Stimulated activated naive CD8-positive, alpha-beta T cell treated with anti-CD3 and anti-CD28 coated beads, Interleukin-15, amount 100 ng/mL, for 72 hours (primary cell): ENCODE results near the gene PDE9A.
"Not testable (repeated sequence)": the region's sequence is repeated elsewhere in the genome, so short reads cannot be mapped to it uniquely, and the experiment has no call there.

Experiments used
- ATAC-seq: fragments of 150-1000 bp; cut with Tn5 transposase; 2 replicates; pipeline ENCODE4 v1.10.0; 2021; ENCODE audit warnings: mild to moderate bottlenecking, moderate library complexity
- DNase-seq, 2 donors: peaks; one replicate each; pipeline ENCODE4 v3.0.0; 2021 to 2022
- H3K27ac Mint-ChIP-seq, 2 donors: one replicate each; pipeline ENCODE4 v1.8.0; 2022; ENCODE audit warnings: mild to moderate bottlenecking in 2 of 2, mixed read lengths in 2 of 2, moderate library complexity in 2 of 2
- H3K27me3 Mint-ChIP-seq: one replicate; pipeline ENCODE4 v1.8.0; 2022; ENCODE audit warnings: mixed read lengths
- H3K4me1 Mint-ChIP-seq: one replicate; pipeline ENCODE4 v1.8.0; 2022; ENCODE audit warnings: mild to moderate bottlenecking, mixed read lengths
- H3K4me3 Mint-ChIP-seq, 2 donors: one replicate each; pipeline ENCODE4 v1.8.0; 2022; ENCODE audit warnings: mild to moderate bottlenecking in 2 of 2, mixed read lengths in 2 of 2, moderate library complexity in 1 of 2
- H3K9me3 Mint-ChIP-seq, 2 donors: one replicate each; pipeline ENCODE4 v1.8.0; 2022; ENCODE audit warnings: mixed read lengths in 2 of 2

The PDE9A gene

DNA sequence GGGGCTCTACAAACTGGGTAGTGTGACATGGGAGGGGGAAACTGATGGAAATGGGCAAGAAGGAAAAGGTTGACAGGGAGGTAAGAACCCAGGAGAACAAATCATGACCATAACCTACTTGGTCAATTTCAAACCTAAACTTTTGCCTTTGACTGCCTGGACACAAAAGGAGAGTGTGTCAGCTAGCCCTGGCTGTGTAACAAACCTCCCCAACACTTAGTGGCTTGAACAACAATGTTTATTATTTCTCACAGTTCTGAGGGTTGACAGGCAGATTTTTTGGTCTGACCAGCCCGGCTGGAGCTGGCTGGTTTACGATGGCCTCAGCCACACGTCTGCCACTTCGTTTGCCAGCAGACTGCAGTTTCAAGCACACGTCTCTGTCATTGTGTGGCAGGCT lies 133.5 kb downstream of the PDE9A start:
- peaks cover 36% of the 10 kb centered on the region for H3K4me1 Mint-ChIP-seq
- no peak overlapping the region for H3K27ac Mint-ChIP-seq
- ATAC-seq (no peak), DNase-seq (no peak)
- peaks cover 6% of the 10 kb centered on the region for H3K27me3 Mint-ChIP-seq
- H3K9me3 Mint-ChIP-seq, result peaks cover 0 to 7% of the 10 kb centered on the region in 2 donors
- H3K4me3 Mint-ChIP-seq, result no peak overlapping the region

DNA sequence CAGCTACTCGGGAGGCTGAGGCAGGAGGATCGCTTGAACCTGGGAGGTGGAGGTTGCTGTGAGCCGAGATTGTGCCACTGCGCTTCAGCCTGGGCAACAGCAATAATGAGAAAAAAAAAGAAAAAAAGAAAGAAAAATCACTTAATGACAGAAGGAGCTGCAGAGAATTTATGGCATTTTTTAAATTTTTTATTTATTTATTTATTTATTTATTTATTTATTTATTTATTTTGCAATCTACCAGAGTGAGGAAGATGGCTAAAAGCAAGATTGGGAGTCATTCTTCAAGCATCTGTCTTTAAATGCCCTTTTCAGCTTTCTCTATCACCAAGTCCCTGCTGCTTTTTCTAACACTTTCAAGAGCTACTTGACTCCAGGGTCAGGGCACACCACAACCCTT lies 134.2 kb downstream of the PDE9A start:
- DNase-seq, result no peak
- no peaks in the 10 kb centered on the region for H3K27me3 Mint-ChIP-seq
- H3K27ac Mint-ChIP-seq, result no peak overlapping the region
- no peak overlapping the region for H3K4me3 Mint-ChIP-seq
- ATAC-seq, result no peak
- peaks cover 0 to 7% of the 10 kb centered on the region in 2 donors for H3K9me3 Mint-ChIP-seq
- H3K4me1 Mint-ChIP-seq, result peaks cover 28% of the 10 kb centered on the region

DNA sequence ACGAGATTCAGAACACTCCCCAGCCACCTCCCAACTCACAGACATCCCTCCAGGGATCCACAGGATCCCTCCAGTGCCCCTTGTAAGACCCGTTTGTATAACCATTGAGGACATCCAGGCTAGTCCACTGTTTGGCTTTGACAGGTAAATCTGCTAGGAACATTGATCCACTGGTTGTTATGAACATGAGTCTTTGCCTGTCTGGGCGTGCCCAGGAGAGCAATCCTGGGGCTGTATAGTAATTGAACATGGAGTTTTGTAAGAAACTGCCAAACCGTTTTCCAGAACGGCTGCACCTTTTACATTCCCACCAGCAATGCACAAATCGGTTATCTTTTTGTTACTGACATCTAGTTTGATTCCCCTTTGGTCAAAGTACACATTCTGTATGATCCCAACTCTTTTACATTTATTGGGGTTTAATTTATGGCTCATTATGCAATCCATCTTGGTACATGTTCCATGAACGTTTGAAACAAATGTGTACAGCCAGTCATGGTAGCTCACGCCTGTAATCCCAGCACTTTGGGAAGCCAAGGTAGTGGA lies 137.2 kb downstream of the PDE9A start:
- peaks cover under 1% of the 10 kb centered on the region for H3K4me1 Mint-ChIP-seq
- no peak for DNase-seq
- no peak overlapping the region for H3K27ac Mint-ChIP-seq
- no peak for ATAC-seq
- H3K27me3 Mint-ChIP-seq, result no peaks in the 10 kb centered on the region
- H3K4me3 Mint-ChIP-seq, result no peak overlapping the region
- peaks cover 0 to 7% of the 10 kb centered on the region in 2 donors for H3K9me3 Mint-ChIP-seq

DNA sequence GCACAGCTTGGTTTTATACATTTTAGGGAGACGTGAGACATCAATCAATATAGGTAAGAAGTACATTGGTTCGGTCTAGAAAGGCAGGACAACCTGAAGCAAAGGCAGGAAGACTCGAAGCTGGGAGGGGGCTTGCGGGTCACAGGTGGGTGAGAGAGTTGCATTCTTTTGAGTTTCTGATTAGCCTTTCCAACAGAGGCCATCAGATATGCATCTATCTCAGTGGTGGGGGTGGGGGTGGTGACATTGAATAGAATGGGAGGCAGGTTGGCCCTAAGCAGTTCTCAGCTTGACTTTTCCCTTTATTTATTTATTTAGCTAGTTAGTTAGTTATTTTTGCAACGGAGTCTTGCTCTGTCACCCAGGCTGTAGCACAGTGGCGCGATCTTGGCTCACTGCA lies 140.4 kb downstream of the PDE9A start:
- Mint-ChIP-seq H3K9me3 (no peaks in the 10 kb centered on the region), H3K4me1 (no peaks in the 10 kb centered on the region), H3K27ac (peak overlapping the region in 1 of 2 donors; percentile 77), H3K4me3 (no peak overlapping the region), H3K27me3 (no peaks in the 10 kb centered on the region)
- no peak for DNase-seq
- no peak for ATAC-seq

DNA sequence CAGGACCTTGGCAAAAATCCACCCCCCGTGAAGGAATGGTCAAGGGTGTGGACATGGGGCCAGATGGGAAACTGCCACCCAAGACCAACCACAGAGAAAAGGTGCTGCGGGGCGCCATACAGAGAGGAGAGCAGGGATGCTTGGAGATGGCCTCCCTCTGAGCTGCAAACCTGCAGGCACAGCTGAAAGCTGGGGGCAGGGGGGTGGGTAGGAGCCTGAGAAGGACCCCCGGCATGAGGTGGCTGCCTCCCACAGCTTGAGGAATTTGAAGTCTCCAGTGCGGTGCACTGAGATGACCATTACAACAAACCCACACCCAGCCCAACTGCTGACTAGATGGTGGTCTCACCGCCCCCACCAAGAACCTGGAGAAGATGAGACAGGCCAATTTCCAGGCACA lies 141.1 kb downstream of the PDE9A start:
- Mint-ChIP-seq H3K4me3 (no peak overlapping the region), H3K9me3 (no peaks in the 10 kb centered on the region), H3K27ac (no peak overlapping the region), H3K27me3 (no peaks in the 10 kb centered on the region), H3K4me1 (peaks cover 4% of the 10 kb centered on the region)
- ATAC-seq (no peak), DNase-seq (no peak)

DNA sequence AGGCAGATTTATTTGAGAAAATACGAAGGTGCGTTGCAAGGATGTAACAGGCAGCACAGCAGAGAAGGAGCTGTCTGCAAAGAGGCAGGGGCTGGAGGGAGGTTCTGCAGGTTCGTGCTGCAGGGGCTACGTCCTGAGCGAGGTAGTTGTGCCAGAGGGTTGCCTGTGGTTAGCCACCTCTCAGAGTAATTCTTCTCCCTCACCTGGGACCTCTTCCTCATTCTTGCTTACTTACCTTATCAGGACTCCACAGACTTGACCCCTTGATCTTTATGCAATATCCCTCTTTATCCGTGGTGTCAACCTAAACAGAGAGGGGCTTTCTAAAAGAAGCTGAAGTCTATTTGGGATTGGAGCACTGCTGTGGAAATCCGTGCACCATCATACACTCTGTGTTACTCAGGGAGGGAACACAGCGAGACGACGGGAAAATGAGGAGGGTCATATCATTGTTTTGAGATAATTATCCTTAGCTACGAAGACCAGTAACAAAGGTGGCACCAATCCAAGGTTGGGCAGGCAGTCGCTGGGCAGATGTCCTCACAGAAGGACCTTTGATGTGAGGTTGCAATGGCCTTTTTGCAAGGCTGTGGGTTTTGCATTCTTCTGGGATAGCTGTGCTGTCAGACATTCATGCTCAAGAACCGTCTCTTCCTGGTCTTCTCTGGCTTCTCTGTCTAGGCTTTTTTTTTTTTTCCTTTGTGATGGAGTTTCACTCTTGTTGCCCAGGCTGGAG lies 143.1 kb downstream of the PDE9A start:
- ATAC-seq (no peak), DNase-seq (no peak)
- Mint-ChIP-seq H3K9me3 (no peaks in the 10 kb centered on the region), H3K27me3 (no peaks in the 10 kb centered on the region), H3K4me3 (no peak overlapping the region), H3K4me1 (peaks cover 7% of the 10 kb centered on the region), H3K27ac (no peak overlapping the region)

DNA sequence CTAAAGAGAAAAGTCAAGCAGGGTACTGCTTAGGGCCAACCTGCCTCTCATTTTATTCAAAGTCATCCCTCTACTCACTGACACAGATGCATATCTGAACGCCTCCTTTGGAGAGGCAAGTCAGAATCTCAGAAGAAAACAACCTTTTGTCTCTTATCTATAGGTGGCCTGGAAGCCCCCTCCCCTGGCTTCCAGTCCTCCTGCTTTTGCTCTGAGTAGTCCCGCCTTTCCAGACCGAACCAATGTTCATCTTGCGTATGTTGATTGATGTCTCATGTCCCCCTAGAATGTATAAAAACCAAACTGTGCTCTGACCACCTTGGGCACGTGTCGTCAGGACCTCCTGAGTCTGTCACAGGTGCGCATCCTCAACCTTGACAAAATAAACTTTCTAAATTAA lies 144.1 kb downstream of the PDE9A start:
- Mint-ChIP-seq H3K9me3 (no peaks in the 10 kb centered on the region), H3K27ac (no peak overlapping the region), H3K4me3 (no peak overlapping the region), H3K4me1 (peaks cover 7% of the 10 kb centered on the region), H3K27me3 (no peaks in the 10 kb centered on the region)
- DNase-seq (no peak), ATAC-seq (no peak)

DNA sequence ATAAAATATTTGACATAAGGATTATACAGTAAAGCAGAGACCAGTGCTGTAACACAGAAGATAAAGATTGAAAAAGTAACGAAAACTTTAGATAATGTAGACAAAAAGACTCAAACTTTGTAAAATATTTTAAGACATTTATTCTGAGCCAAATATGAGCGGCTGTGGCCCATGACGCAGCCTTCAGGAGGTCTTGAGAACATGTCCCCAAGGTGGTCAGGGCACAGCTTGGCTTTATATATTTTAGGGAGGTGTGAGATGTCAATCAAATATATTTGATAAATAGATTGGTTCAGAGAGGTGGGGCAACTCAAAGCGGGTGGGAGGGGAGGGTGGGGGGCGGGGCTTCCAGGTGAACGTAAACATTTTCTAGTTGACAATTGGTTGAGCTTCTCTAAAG lies 144.7 kb downstream of the PDE9A start:
- no peak for ATAC-seq
- H3K27ac Mint-ChIP-seq, result no peak overlapping the region
- H3K9me3 Mint-ChIP-seq, result no peaks in the 10 kb centered on the region
- H3K4me3 Mint-ChIP-seq, result no peak overlapping the region
- peaks cover 7% of the 10 kb centered on the region for H3K4me1 Mint-ChIP-seq
- DNase-seq, result no peak
- no peaks in the 10 kb centered on the region for H3K27me3 Mint-ChIP-seq

DNA sequence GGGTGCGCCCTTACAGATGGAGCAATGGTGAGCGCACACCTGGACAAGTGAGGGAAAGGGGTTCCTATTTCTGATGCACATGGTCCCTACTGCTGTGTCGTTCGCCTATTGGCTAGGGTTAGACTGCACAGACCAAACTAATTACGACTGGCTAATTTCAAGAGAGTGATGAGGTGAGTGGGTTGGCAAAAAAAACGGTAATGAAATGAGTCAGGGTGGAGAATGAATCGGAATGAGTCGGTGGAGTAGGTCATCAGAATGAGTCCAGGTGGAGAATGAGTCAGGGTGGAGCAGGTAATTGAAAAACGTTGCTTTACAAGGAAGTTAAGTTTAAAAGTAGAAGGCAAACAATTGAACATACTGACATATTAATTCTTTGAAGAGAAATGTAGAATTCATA lies 146.1 kb downstream of the PDE9A start:
- ATAC-seq (peak; percentile 81), DNase-seq (peak in 1 of 2 donors; percentile 28)
- Mint-ChIP-seq H3K27ac (no peak overlapping the region), H3K27me3 (no peaks in the 10 kb centered on the region), H3K4me3 (no peak overlapping the region), H3K4me1 (peaks cover 7% of the 10 kb centered on the region), H3K9me3 (no peaks in the 10 kb centered on the region)

DNA sequence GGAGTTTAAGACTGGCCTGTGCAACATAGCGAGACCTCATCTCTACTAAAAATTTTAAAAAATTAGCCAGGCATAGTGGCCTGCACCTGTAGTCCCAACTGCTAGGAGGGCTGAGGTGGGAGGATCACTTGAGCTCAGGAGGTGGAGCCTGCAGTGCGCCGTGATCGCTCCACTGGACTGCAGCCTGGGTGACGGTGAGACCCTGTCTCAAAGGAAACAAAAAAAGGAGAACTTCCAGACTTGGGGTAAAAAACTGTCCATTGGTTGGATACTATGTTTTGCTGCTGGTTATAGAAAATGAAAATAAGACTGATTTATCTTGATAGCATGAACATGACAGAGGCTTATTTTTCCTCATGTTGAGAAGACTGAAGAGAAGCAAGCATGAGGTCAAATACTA lies 146.5 kb downstream of the PDE9A start:
- no peak overlapping the region for H3K27ac Mint-ChIP-seq
- peaks cover 7% of the 10 kb centered on the region for H3K4me1 Mint-ChIP-seq
- ATAC-seq (no peak), DNase-seq (no peak)
- H3K27me3 Mint-ChIP-seq, result no peaks in the 10 kb centered on the region
- no peak overlapping the region for H3K4me3 Mint-ChIP-seq
- no peaks in the 10 kb centered on the region for H3K9me3 Mint-ChIP-seq

DNA sequence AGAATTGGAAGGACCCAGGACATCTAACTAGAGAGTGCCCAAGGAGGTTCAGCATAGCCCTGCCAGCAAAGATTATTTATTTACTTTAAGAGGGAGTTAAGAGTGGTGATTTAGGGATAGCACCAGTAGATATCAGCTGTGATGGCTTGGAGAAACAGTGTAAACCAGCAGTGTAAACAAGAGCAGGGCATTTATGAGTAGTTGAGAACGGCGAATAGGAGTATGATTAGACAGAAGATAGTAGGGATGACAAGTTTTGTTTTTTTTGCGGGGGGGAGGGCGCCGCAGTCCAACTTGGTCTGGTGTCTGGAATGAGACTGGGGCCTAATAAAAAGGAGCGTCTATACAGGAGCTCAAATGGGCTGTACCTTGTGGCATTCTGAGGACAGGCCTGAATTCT lies 148.2 kb downstream of the PDE9A start:
- H3K4me3 Mint-ChIP-seq, H3K27me3 Mint-ChIP-seq, ATAC-seq, DNase-seq, H3K4me1 Mint-ChIP-seq, H3K9me3 Mint-ChIP-seq, H3K27ac Mint-ChIP-seq: not testable (repeated sequence)

DNA sequence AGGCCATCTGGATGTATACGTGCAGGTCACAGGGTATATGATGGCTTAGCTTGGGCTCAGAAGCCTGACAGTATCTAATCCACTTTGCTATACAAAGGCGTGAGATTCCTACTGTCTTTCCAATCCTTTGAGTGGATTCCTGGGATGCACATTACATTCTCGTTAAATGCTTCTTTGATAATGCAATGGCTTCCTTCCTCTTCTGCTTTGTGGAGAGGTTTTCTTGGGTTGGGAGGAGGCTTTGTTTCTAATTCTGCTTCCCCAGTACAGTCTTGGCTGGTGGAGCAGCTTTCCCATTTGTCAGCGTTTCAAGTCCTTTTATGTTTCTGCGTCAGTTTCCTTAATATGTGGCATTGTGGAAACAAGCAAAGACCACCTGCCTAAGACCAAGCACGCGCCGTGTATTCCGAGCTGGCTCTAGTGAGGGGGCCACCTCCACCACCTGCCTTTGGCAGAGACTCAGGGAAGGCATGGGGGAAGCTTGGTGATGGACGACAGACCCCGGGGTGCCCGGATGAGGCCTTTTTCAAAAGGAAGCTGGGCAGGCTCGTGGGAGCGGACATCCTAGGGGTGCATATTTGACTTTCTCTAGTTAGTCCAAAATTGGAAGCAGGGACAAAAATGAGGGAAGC lies 153.2 kb downstream of the PDE9A start:
- Mint-ChIP-seq H3K4me3 (no peak overlapping the region), H3K4me1 (no peaks in the 10 kb centered on the region), H3K9me3 (no peaks in the 10 kb centered on the region), H3K27ac (peak overlapping the region in 1 of 2 donors; percentile 21), H3K27me3 (no peaks in the 10 kb centered on the region)
- DNase-seq, result no peak
- no peak for ATAC-seq

DNA sequence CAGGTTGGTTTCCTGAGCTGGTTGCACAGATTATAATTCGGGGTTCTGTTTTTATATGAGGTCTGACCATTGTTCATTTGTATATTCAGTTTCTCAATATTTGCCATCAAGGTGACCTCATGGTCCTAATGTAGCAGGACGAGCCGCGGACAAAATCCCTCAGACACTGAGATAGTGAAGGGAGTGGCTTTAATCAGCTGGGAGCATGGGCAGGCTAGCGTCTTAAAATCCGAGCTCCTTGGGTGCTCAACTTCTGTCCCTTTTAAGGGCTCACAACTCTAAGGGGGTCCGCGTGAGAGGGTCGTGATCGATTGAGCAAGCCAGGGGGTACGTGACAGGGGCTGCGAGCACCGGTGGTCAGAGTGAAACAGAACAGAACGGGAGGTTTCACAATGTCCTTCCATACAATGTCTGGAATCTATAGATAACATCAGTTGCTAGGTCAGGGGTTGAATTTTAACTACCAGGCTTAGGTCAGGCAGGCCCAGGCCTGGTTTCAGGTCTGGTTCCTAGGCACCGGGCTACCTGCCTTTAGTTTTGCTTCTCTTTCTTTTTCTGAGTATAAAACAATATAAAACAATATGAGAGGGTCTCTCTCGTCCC lies 154.0 kb downstream of the PDE9A start:
- not testable (repeated sequence) for ATAC-seq, DNase-seq, H3K4me3 Mint-ChIP-seq, H3K4me1 Mint-ChIP-seq, H3K27ac Mint-ChIP-seq, H3K9me3 Mint-ChIP-seq, H3K27me3 Mint-ChIP-seq

DNA sequence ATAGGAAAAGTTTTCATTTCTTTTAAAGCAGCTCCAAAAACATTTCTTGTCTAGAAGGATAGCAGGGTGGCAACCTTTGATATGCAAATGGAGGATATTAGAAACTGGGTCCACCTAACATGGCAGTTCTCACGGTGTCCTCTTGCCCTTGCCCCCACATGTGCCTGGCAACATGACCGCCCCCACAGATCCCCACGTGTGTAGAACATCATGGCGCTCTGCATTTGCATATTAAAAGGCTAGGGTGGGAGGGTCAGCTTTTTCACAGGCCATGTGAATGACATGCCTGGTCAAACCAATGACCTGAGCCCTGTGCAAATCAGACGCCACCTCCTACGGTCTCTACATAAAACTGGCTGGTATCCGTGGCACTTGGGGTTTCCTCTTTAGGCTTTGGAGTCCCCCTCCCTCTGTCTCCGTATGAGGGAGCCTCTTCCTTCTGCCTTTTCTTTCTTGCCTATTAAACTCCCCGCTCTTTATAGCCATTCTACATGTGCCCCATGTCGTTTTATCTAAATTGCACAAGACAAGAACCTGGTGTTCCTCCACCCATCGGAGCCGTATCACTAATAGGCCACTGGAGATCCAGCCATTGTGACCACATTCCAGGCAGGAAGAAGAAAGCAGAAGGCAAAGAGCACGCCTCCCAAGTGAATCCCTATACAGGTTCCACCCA lies 154.7 kb downstream of the PDE9A start:
- DNase-seq (no peak), ATAC-seq (no peak)
- Mint-ChIP-seq H3K27me3 (no peaks in the 10 kb centered on the region), H3K9me3 (no peaks in the 10 kb centered on the region), H3K4me1 (no peaks in the 10 kb centered on the region), H3K4me3 (no peak overlapping the region), H3K27ac (no peak overlapping the region)

DNA sequence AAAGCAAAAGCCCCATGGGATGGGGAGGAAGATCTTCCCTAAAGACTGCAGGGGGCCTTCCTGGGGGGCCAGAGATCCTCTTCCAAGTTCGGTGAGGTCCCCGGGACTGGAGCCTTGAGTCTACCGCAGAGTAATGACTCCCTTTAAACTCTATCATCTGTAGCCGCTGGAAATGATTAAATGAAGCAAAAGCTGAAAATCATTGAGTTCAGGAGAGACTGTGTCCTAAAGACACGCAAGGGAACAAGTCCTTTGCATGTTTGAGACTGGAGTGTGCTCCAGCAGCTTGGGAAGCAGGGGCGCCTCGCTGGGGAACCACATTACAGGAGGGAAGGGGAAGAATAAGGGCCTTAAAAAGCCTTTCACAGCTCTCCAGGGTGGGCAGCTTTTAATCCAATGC lies 155.8 kb downstream of the PDE9A start:
- DNase-seq (no peak), ATAC-seq (no peak)
- H3K4me3 Mint-ChIP-seq, result no peak overlapping the region
- no peaks in the 10 kb centered on the region for H3K9me3 Mint-ChIP-seq
- no peak overlapping the region for H3K27ac Mint-ChIP-seq
- H3K4me1 Mint-ChIP-seq, result no peaks in the 10 kb centered on the region
- H3K27me3 Mint-ChIP-seq, result no peaks in the 10 kb centered on the region
